Adipocyte (in vitro differentiated cells): Measurements from ENCODE around the gene FOXD3.

Source experiments
- DNase-seq: peaks from one replicate; pipeline ENCODE4 v3.0.0-alpha.2; 2015; ENCODE audit warnings: low read depth
- H3K27me3 ChIP-seq: replicated peaks from 2 replicates; pipeline ENCODE4 v1.7.0; 2013; ENCODE audit warnings: mild to moderate bottlenecking, low read length, moderate library complexity; ENCODE audit not compliant: control insufficient read depth, insufficient read depth
- H3K36me3 ChIP-seq: 2 replicates; pipeline ENCODE4 v1.7.0; 2013; ENCODE audit warnings: low read length, mild to moderate bottlenecking, moderate library complexity; ENCODE audit not compliant: control insufficient read depth, insufficient read depth, severe bottlenecking
- H3K4me1 ChIP-seq: 2 replicates; pipeline ENCODE4 v1.7.0; 2013; ENCODE audit warnings: mild to moderate bottlenecking, low read length, moderate library complexity; ENCODE audit not compliant: control insufficient read depth, insufficient read depth
- H3K4me3 ChIP-seq: 2 replicates; pipeline ENCODE4 v1.7.0; 2013; ENCODE audit warnings: mild to moderate bottlenecking, low read length, moderate library complexity
- H3K9ac ChIP-seq: 2 replicates; pipeline ENCODE4 v1.7.0; 2013; ENCODE audit warnings: mild to moderate bottlenecking, low read length, moderate library complexity
- H3K9me3 ChIP-seq: 2 replicates; pipeline ENCODE4 v1.7.0; 2013; ENCODE audit warnings: mild to moderate bottlenecking, low read length, moderate library complexity; ENCODE audit not compliant: control insufficient read depth

The FOXD3 gene

DNA sequence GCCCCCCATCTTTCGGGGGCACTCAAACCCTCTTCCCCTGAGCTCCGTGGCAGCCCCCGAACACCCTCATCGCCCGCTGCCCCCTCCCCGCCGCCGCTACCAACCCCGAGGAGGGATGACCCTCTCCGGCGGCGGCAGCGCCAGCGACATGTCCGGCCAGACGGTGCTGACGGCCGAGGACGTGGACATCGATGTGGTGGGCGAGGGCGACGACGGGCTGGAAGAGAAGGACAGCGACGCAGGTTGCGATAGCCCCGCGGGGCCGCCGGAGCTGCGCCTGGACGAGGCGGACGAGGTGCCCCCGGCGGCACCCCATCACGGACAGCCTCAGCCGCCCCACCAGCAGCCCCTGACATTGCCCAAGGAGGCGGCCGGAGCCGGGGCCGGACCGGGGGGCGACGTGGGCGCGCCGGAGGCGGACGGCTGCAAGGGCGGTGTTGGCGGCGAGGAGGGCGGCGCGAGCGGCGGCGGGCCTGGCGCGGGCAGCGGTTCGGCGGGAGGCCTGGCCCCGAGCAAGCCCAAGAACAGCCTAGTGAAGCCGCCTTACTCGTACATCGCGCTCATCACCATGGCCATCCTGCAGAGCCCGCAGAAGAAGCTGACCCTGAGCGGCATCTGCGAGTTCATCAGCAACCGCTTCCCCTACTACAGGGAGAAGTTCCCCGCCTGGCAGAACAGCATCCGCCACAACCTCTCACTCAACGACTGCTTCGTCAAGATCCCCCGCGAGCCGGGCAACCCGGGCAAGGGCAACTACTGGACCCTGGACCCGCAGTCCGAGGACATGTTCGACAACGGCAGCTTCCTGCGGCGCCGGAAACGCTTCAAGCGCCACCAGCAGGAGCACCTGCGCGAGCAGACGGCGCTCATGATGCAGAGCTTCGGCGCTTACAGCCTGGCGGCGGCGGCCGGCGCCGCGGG lies 837 bp downstream of the FOXD3 start:
- Histone ChIP-seq H3K4me1 (peaks cover 4% of the 10 kb centered on the region), H3K9me3 (peaks cover 23% of the 10 kb centered on the region), H3K27me3 (peaks cover 80% of the 10 kb centered on the region), H3K36me3 (no peaks in the 10 kb centered on the region), H3K4me3 (no peak overlapping the region), H3K9ac (no peak overlapping the region)
- no peak for DNase-seq

DNA sequence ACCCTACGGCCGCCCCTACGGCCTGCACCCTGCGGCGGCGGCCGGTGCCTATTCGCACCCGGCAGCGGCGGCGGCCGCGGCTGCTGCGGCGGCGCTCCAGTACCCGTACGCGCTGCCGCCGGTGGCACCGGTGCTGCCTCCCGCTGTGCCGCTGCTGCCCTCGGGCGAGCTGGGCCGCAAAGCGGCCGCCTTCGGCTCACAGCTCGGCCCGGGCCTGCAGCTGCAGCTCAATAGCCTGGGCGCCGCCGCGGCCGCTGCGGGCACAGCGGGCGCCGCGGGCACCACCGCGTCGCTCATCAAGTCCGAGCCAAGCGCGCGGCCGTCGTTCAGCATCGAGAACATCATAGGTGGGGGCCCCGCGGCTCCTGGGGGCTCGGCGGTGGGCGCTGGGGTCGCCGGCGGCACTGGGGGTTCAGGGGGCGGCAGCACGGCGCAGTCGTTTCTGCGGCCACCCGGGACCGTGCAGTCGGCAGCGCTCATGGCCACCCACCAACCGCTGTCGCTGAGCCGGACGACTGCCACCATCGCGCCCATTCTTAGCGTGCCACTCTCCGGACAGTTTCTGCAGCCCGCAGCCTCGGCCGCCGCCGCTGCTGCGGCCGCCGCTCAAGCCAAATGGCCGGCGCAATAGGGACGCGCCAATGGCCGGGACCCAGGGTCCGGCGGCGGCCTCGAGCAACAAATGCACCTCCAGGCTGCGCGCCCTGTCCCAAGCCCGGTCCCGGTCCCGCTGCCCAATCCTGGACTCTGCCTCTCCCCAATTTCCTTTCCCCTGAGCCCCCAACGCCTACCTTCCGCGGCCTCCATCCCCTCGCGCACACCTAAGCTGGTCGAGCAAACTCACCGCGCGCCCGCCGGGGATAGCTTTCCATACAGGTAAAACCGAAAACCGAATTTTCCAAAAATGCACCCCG lies 1.8 kb downstream of the FOXD3 start:
- no peaks in the 10 kb centered on the region for H3K36me3 ChIP-seq
- H3K4me3 ChIP-seq: no peak overlapping the region

DNA sequence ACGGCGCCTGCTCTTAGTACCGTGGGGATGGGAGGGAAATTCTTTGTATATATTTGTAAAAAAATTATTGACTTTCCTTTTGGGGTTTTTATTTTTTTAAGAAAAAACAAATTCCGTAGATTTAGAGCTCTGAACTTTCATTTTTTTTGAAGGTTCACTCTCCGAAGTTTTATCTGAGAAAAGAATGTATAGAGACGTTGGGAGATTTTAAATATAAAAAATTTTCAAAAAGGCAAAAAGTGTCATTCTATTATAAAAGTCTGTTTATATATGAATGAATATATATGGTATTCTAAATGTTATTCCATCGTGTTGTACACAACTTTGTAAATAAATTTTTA lies 2.4 kb downstream of the FOXD3 start:
- H3K27me3 ChIP-seq: peaks cover 80% of the 10 kb centered on the region
- H3K9ac ChIP-seq: no peak overlapping the region
- H3K9me3 ChIP-seq: peaks cover 16% of the 10 kb centered on the region
- H3K4me1 ChIP-seq: peaks cover 4% of the 10 kb centered on the region
- H3K4me3 ChIP-seq: no peak overlapping the region
- H3K36me3 ChIP-seq: no peaks in the 10 kb centered on the region
- DNase-seq: no peak

More for the DNA sequence above, 1.8 kb downstream of the FOXD3 start:
- Histone ChIP-seq H3K9me3 (peaks cover 18% of the 10 kb centered on the region), H3K9ac (no peak overlapping the region), H3K4me1 (peaks cover 4% of the 10 kb centered on the region), H3K27me3 (peaks cover 80% of the 10 kb centered on the region)
- no peak for DNase-seq

DNA sequence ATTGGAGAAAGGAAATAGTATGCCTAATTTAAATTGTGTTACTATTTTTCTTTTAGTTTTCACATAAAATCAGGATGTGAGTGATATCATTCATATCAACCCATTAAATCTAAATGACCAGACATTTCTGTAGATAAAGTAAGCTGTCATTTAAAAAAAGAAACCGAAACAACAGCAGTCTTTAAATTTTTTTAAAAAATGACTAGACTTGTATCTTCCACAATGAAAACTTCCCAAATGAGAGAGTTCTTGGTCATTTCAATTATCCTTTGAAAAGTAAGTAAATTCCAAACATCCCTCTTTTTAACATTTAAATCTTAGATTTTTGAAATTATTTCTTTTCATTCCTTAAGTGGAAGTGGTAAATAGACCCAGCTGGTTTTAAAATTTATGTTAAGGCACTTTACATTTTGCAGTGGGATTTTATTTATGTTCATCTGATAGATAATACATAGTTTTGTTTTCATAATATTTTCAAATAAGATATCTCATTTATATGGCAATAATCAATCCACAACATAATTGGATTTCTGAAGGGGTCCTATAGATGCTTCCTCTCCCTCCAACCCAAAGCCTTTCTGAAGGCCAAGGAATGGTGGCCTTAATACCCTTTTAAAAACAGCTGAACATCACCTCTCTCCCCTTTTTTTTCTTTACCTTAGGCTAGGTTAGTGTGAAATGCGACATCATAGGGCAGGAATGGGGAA lies 3.1 kb downstream of the FOXD3 start:
- H3K9me3 ChIP-seq: peaks cover 10% of the 10 kb centered on the region
- H3K4me1 ChIP-seq: peaks cover 4% of the 10 kb centered on the region
- no peak overlapping the region for H3K4me3 ChIP-seq
- H3K27me3 ChIP-seq: peaks cover 80% of the 10 kb centered on the region
- H3K9ac ChIP-seq: no peak overlapping the region
- H3K36me3 ChIP-seq: no peaks in the 10 kb centered on the region
- no peak for DNase-seq

DNA sequence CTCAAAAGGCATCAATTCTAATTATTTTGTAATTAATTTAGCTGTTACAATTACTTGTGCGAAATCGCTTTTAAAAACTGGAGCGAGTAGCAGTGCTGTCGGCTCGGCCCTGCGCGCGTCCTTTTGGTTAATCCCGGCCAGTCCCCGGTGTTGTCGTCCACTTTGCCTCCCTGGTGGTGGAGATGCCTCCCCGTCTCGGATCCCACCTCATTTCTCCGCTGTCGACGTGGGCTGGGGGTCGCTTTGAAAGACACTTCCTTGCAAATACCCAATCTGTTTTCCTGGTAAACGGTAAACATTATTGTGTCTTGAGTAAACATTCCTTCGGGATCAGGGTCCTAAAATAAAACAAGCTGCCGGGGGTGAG lies 3.7 kb downstream of the FOXD3 start:
- Histone ChIP-seq H3K27me3 (peaks cover 82% of the 10 kb centered on the region), H3K4me1 (peaks cover 4% of the 10 kb centered on the region), H3K36me3 (no peaks in the 10 kb centered on the region), H3K9me3 (peaks cover 8% of the 10 kb centered on the region), H3K9ac (no peak overlapping the region), H3K4me3 (no peak overlapping the region)
- no peak for DNase-seq

DNA sequence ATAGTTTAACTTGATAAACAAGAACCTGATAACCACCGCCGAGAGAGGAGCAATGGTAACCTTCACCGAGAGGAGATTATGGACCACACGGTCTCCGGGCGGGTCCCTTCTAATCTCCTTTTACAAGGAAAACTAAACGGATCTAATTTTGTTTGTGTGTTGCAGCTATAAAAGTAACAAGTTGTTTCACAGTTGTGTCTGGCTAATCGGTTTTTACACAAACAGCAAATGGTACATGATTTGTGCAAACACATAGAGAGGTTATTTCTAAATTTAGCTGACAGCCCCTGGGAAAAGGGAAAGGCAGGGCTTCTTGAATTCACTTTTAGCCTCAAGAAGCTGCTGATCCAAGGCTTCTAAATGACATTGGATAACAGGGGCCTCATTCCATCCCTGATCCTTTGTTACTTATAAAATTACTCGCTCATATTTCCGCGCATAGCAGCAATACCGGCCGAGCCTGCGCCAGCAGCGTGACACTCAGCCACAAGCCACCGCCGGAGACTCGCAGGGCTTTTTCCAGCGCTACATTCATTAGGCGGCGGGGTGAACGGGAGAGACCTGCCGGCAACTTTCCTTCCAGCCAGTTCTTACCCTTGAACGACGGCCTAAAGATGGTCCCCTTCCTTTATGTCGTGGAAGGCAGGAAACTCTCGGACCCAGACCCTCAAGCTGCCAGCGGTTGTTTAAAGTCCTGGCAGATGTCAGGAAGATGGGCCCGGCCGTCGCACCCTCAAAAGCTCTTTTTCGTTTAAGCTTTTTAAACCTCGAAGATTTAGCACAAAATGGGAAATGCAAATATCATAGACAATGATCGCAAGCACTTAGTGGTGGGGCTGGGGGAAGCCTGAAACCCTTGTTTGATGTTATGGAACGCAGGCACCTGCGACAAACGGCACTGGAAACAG lies 4.4 kb downstream of the FOXD3 start:
- Histone ChIP-seq H3K9ac (no peak overlapping the region), H3K9me3 (peaks cover 8% of the 10 kb centered on the region), H3K4me1 (peaks cover 4% of the 10 kb centered on the region), H3K36me3 (no peaks in the 10 kb centered on the region), H3K4me3 (no peak overlapping the region), H3K27me3 (peaks cover 82% of the 10 kb centered on the region)
- no peak for DNase-seq

DNA sequence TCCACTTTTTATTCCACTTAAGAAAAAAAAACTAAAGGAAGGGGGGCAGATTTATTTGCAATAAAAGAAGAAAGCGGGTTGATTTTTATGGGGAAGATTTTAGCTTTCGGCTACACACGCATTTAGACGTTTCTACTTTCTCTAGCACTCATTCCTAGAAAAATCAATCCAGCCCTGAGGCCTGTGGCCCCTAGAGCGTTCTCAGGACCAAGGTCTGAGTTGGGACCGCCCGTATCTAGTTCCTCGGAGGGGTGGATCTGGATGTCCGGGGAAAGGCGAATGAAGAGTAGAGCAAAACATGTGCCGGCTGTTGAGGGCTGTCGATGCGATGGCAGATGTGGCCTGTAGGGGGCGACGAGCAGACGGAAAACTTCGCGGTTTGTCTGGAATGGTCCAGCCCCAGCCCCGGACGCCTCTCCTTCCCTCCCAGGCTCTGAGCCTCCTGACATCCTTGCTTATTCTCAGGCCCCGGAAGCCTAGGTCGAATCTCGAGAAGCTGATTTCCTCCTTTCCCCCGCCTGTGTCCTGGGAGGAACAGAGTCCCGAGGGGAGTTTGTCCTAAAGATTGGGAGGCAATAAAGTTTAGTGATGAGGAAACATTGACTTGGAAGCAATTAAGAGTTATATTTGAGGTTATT lies 5.2 kb downstream of the FOXD3 start:
- H3K4me1 ChIP-seq: no peaks in the 10 kb centered on the region
- DNase-seq: peak; percentile 86
- H3K4me3 ChIP-seq: no peak overlapping the region
- H3K36me3 ChIP-seq: no peaks in the 10 kb centered on the region
- H3K27me3 ChIP-seq: peaks cover 83% of the 10 kb centered on the region
- H3K9me3 ChIP-seq: peaks cover 8% of the 10 kb centered on the region
- no peak overlapping the region for H3K9ac ChIP-seq

DNA sequence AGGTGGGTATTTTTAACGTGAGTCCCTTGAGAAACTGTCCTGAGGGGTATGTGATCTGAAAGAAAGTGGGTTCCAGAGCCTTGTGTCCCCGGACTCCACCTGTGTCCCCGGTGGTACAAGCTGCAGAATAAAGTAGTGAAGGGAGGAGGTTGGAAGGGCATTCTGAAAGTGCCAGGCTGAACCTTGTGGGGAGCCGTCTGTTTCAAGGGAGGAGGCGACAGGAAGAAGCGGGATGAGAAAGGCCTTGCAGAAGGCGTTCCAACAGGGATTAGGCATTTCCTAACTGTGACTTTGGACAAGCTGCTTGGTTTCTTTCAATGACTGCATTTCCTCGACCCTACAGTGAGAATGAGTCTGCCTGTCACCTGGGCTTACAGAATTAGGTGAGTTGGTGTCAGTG lies 5.8 kb downstream of the FOXD3 start:
- peaks cover 8% of the 10 kb centered on the region for H3K9me3 ChIP-seq
- H3K4me1 ChIP-seq: no peaks in the 10 kb centered on the region
- H3K36me3 ChIP-seq: no peaks in the 10 kb centered on the region
- H3K4me3 ChIP-seq: no peak overlapping the region
- DNase-seq: no peak
- no peak overlapping the region for H3K9ac ChIP-seq
- peaks cover 88% of the 10 kb centered on the region for H3K27me3 ChIP-seq

DNA sequence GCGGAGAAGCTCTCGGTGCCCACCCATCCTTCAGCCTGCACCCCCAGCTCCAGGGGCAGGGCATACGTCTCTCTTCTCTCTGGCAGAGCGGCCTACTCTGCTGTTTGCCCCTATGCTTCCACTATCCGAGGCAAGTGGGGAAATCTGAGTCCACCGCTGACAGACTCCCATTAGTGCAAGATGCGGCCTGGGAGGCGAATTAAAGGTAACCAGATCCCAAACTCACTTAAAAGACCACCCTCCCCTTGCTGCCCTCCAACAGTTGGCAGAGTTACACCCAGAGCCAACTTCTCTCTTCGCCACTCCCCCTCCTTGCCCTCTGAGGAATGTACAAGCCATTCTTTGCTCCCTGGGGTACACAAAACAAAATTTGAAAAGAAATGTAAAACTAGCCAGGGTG lies 6.4 kb downstream of the FOXD3 start:
- Histone ChIP-seq H3K9me3 (peaks cover 8% of the 10 kb centered on the region), H3K4me1 (no peaks in the 10 kb centered on the region), H3K36me3 (no peaks in the 10 kb centered on the region), H3K9ac (no peak overlapping the region), H3K27me3 (peaks cover 95% of the 10 kb centered on the region), H3K4me3 (no peak overlapping the region)
- DNase-seq: no peak
